Stimulated activated CD4-positive, alpha-beta T cell treated with anti-CD3 and anti-CD28 coated beads, TNF-alpha, amount 100 ng/mL, for 48 hours (primary cell): ENCODE data around the gene ESR1.
"Not testable (repeated sequence)": the region's sequence is repeated elsewhere in the genome, so short reads cannot be mapped to it uniquely, and the experiment has no call there.

Experiments used
- DNase-seq, 3 donors: peaks; one replicate each; pipeline ENCODE4 v3.0.0-alpha.2; 2020; ENCODE audit warnings: low read depth in 3 of 3

The ESR1 gene

GRCh38 chr6:152130441-152130840 is 323.0 kb downstream of the ESR1 start:
- no peak for DNase-seq

GRCh38 chr6:152135755-152136448 is 328.4 kb downstream of the ESR1 start:
- no peak for DNase-seq

GRCh38 chr6:152136449-152136825 is 329.0 kb downstream of the ESR1 start:
- no peak for DNase-seq

GRCh38 chr6:152138344-152138743 is 330.9 kb downstream of the ESR1 start:
- not testable (repeated sequence) for DNase-seq

GRCh38 chr6:152142105-152142504 is 334.6 kb downstream of the ESR1 start:
- no peak for DNase-seq

GRCh38 chr6:152143359-152143758 is 335.9 kb downstream of the ESR1 start:
- no peak for DNase-seq

GRCh38 chr6:152146385-152146784 is 338.9 kb downstream of the ESR1 start:
- DNase-seq, result no peak

- DNase-seq, result no peak
Observed at GRCh38 chr6:152147269-152147668, 339.8 kb downstream of the ESR1 start.

GRCh38 chr6:152148412-152148811 is 340.9 kb downstream of the ESR1 start:
- DNase-seq, result no peak

- DNase-seq, result no peak
Observed at GRCh38 chr6:152150196-152150595, 342.7 kb downstream of the ESR1 start.

- DNase-seq, result no peak
Observed at GRCh38 chr6:152151920-152152319, 344.4 kb downstream of the ESR1 start.

GRCh38 chr6:152154559-152155356 is 347.3 kb downstream of the ESR1 start:
- DNase-seq, result no peak

GRCh38 chr6:152155792-152156191 is 348.3 kb downstream of the ESR1 start:
- no peak for DNase-seq

GRCh38 chr6:152160346-152160745 is 352.9 kb downstream of the ESR1 start:
- no peak for DNase-seq

GRCh38 chr6:152161501-152161900 is 354.0 kb downstream of the ESR1 start:
- DNase-seq, result no peak

GRCh38 chr6:152164957-152165356 is 357.5 kb downstream of the ESR1 start:
- DNase-seq, result no peak

GRCh38 chr6:152166497-152166896 is 359.0 kb downstream of the ESR1 start:
- no peak for DNase-seq

GRCh38 chr6:152166897-152167296 is 359.4 kb downstream of the ESR1 start:
- no peak for DNase-seq

- DNase-seq, result no peak
Observed at GRCh38 chr6:152167641-152168603, 360.4 kb downstream of the ESR1 start.

- DNase-seq, result no peak
Observed at GRCh38 chr6:152170313-152170701, 362.8 kb downstream of the ESR1 start.

- peak; percentile 44 to 71 (median 48) for DNase-seq
Observed at GRCh38 chr6:152170702-152171667, 363.5 kb downstream of the ESR1 start.
